ENCODE measurements around the gene SFTPB.
"Not testable (repeated sequence)": the region's sequence is repeated elsewhere in the genome, so short reads cannot be mapped to it uniquely, and the experiment has no call there.

SFTPB gene

GRCh38 chr2:85668009-85668856, at the start of gene SFTPB:
Gene SFTPB, minus strand, starts transcription at chr2:85668199. Its CDS starts 16 bp downstream, at chr2:85668183.
- no peak for DNase-seq (ENCODE audit: low read depth)

- no peak for DNase-seq (ENCODE audit: low read depth)
Measured at GRCh38 chr2:85717308-85718008, 49.5 kb upstream of the SFTPB start.

DNA sequence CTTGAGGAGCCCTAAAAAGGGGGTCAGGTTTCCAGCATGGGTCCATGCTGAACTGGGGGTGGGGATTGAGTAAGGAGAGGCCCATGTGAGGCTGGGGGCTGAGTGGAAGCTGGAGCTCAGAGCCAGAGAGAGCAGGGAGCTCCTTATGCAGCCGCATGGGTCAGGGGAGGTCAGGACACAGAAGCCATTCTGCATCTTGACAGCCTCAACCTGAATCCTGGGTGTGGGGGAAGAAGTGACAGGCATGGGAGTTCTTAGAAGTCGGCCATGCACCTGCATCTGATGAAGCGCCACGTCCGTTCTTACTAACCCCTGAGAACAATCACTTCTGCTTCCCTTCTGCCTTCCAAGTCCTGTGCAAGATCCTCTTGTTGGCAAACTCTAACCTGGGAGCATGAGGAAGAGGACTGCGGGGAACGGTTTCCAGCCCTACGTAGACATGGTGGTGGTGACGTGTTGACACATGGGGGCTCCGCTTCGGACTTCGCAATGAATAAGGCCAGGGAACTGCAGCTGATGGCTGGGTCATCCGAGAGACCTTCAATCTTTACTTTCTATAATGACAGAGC, 48.4 kb upstream of the SFTPB start:
- DNase-seq (ENCODE audit: low read depth): no peak

DNA sequence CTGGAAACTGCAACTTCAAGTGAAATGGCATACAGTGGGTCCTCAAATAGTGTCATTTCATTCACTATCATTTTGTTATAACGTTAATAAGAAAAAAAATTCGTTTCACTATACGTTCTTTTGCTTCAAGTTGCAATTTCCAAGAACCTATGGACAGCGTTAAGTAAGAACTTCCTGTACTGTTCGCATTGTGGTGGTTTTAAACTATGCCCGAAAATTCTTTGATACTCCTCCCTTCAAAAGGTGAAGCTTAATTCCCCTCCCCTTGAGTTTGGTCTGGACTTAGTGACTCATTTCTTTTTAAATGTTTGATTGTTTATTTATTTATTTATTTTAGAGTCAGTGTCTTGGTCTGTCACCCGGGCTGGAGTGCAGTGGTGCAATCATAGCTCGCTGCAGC, 46.8 kb upstream of the SFTPB start:
- DNase-seq (ENCODE audit: low read depth): no peak

GRCh38 chr2:85714421-85714820, 46.4 kb upstream of the SFTPB start:
- DNase-seq (ENCODE audit: low read depth): not testable (repeated sequence)

GRCh38 chr2:85713836-85714235, 45.8 kb upstream of the SFTPB start:
- DNase-seq (ENCODE audit: low read depth): no peak

GRCh38 chr2:85712849-85713612, 45.0 kb upstream of the SFTPB start:
- no peak for DNase-seq (ENCODE audit: low read depth)

- DNase-seq (ENCODE audit: low read depth): no peak
Measured at GRCh38 chr2:85712336-85712735, 44.3 kb upstream of the SFTPB start.

DNA sequence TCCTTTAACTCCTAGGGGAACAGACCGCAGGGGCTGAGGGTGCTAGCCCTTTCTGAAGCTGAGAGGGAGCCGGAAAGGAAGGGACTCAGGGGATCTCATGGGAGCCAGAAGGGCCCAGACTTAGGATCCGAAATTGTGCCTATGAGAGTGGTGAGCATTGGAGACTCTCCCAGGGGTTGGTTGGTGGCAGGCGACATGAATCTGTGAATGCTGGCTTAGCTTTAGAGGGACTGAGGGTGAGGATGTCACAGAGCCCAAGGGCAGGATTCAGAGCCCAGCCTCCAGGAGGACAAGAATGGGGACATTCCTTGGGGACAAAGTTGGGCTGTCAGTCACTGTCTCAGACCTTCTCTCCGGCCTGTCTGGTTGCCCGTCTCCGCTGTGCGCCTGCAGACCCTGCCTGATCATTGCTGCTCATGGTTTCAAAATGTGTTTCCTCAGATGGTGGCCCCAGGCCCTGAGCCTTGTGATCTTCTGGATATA, 43.6 kb upstream of the SFTPB start:
- DNase-seq (ENCODE audit: low read depth): no peak

GRCh38 chr2:85710687-85711577, 42.9 kb upstream of the SFTPB start:
- DNase-seq (ENCODE audit: low read depth): no peak

DNA sequence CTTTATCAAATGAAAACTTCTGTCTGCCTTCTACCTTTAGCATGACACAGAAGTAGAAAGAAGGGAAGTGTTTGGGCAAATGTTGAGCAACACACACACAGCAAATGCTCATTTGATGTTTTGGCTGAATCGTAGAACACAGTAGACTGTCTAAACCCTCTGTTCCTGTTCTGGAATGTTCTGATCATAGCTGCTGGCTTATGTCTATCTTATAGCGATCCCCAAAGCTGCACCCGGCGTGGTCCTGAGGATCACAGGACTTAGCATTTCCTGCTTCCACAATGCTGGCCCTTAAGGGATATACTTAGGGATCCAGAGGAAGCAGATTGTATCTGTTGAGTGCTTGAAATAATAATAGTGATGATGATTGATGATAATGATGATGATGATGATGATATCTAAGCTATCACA, 41.4 kb upstream of the SFTPB start:
- no peak for DNase-seq (ENCODE audit: low read depth)

- no peak for DNase-seq (ENCODE audit: low read depth)
Measured at GRCh38 chr2:85708641-85709040, 40.6 kb upstream of the SFTPB start.

DNA sequence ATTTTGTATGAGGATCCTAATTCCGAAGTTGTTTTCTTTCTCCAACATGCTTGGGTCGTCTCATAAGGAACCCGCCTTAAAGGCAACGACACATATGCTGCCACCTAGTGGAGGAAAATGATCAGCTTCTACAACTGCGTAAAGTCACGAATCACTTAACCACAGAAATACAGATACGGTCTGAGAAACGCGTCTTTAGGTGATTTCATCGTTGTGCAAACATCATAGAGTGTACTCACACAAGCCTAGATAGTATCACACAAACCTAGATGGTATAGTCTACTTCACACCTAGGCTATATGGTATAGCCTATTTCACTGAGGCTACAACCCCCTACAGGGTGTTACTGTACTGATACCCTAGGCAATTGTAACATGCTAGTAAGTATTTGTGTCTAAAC, 39.3 kb upstream of the SFTPB start:
- no peak for DNase-seq (ENCODE audit: low read depth)

DNA sequence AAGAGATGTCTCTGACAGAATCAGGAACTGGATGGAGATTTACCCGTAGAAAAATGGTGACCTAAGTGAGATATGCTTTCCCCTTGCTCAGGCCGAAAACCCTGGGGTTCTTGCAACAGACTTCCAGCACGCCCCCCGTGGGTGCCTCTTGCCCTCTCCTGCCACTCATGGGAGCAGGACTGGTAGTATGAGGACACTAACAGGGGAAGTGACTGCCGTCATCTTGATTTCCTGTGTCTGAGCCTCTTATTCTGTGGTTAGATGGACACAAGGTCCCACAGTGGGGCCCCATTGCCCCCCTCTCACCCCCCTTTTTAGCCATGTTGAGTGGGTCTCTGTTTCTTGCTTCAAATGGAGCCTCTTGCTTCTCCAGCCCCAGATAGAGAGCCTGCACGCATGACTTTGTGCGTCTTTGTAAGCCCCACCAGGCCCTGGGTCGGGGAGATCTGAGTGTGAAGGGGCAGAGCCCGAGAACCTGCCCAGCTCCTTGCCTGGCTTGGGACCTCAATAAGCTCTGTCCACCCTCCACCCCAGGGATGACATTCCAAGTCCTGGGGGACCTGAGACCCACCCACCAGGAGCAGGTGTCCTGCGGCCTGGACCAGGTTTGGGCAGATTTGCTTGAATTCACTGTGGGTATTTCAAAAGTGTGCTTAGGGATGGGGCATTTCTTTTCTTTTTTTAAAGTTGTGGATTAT, 38.7 kb upstream of the SFTPB start:
- DNase-seq (ENCODE audit: low read depth): no peak

DNA sequence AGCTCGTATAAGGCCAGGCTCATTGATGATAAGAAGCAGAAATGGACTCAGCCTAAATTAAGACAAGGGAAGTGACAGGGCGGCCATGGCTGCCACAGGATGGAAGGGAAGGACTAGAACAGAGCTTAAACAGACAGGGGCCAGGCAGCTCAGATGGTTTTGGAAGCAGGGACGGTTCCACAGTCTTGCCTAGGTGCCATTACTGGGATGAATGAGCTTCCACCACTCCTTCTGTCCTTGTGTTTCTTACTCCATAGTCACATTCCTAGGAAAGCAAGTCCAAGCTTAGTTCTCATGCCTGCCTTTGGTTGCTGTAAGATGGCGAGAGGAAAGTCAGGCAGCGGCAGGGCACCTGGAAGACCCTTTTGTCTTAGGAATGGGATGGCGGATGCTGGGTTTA, 38.1 kb upstream of the SFTPB start:
- no peak for DNase-seq (ENCODE audit: low read depth)

GRCh38 chr2:85705680-85706039, 37.7 kb upstream of the SFTPB start:
- no peak for DNase-seq (ENCODE audit: low read depth)

GRCh38 chr2:85704800-85705679, 37.0 kb upstream of the SFTPB start:
- no peak for DNase-seq (ENCODE audit: low read depth)

DNA sequence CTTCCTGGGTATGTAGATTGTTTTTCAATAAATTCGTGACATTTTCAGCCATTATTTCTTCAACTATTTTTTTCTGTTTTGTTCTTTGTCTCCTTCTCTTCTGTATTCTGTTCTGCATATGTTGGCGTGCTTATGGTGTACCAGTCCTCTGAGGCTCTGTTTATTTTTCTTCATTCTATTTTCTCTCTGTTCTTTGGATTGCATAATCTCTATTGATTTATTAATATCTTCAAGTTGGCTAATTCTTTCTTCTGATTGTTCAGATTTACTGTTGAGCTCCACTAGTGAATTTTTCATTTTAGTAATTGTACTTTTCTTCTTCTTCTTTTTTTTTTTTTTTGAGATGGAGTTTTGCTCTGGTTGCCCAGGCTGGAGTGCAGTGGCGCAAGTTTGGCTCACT, 36.0 kb upstream of the SFTPB start:
- DNase-seq (ENCODE audit: low read depth): no peak

GRCh38 chr2:85703329-85703728, 35.3 kb upstream of the SFTPB start:
- no peak for DNase-seq (ENCODE audit: low read depth)

- no peak for DNase-seq (ENCODE audit: low read depth)
Measured at GRCh38 chr2:85702800-85703199, 34.8 kb upstream of the SFTPB start.
